Neural cell (in vitro differentiated cells): ENCODE measurements around the gene ARTN. TPM values are rescaled to one million over a fixed set of nuclear protein-coding genes. Genes with fewer than 3 reads are reported as not detected.

ENCODE experiments used
- H2AFZ ChIP-seq: fragments of 200-600, 300-800 bp; sonication (generic), shearing (Covaris generic); 2 replicates; pipeline ENCODE4 v1.6.0; 2014; ENCODE audit warnings: low read depth, mild to moderate bottlenecking, antibody characterized with exemption, low read length, moderate library complexity
- H3F3A ChIP-seq: fragments of 200-600 bp; shearing (Covaris generic); 2 replicates; pipeline ENCODE4 v1.6.1; 2016; ENCODE audit warnings: mild to moderate bottlenecking, moderate library complexity, mixed read lengths, antibody characterized with exemption, low read length; ENCODE audit not compliant: insufficient read depth, poor library complexity, severe bottlenecking
- H3K27ac ChIP-seq: fragments of 200-600, 300-800 bp; sonication (generic), shearing (Covaris generic); 2 replicates; pipeline ENCODE4 v1.5.1; 2014; ENCODE audit warnings: mild to moderate bottlenecking, low read length, moderate library complexity
- H3K27me3 ChIP-seq: fragments of 300-800, 200-600 bp; sonication (generic), shearing (Covaris generic); 2 replicates; pipeline ENCODE4 v1.6.0; 2014; ENCODE audit warnings: mild to moderate bottlenecking, low read depth, low read length, moderate library complexity; ENCODE audit not compliant: insufficient read depth
- H3K36me3 ChIP-seq: fragments of 300-800, 200-600 bp; sonication (generic), shearing (Covaris generic); 2 replicates; pipeline ENCODE4 v1.5.1; 2014; ENCODE audit warnings: mild to moderate bottlenecking, antibody characterized with exemption, low read length, moderate library complexity; ENCODE audit not compliant: insufficient read depth
- H3K4me2 ChIP-seq: fragments of 300-800, 200-600 bp; sonication (generic), shearing (Covaris generic); 2 replicates; pipeline ENCODE4 v1.6.0; 2014; ENCODE audit warnings: mild to moderate bottlenecking, low read length
- H3K4me3 ChIP-seq: fragments of 300-800, 200-600 bp; sonication (generic), shearing (Covaris generic); 2 replicates; pipeline ENCODE4 v1.5.1; 2014; ENCODE audit warnings: mild to moderate bottlenecking, low read length, moderate library complexity
- H3K79me2 ChIP-seq: fragments of 200-600 bp; shearing (Covaris generic); replicated peaks from 2 replicates; pipeline ENCODE4 v1.6.0; 2014; ENCODE audit warnings: mild to moderate bottlenecking, low read length, moderate library complexity; ENCODE audit not compliant: insufficient read depth
- H3K9ac ChIP-seq: fragments of 300-800, 200-600 bp; sonication (generic), shearing (Covaris generic); 2 replicates; pipeline ENCODE4 v1.6.1; 2016; ENCODE audit warnings: mild to moderate bottlenecking, low read length, mixed read lengths
- H3K9me2 ChIP-seq: fragments of 200-600 bp; shearing (Covaris generic); 2 replicates; pipeline ENCODE4 v1.6.1; 2016; ENCODE audit warnings: mild to moderate bottlenecking, low read length, mixed read lengths; ENCODE audit not compliant: insufficient read depth
- H3K9me3 ChIP-seq: fragments of 200-600, 300-800 bp; sonication (generic), shearing (Covaris generic); 2 replicates; pipeline ENCODE4 v1.6.1; 2016; ENCODE audit warnings: mild to moderate bottlenecking, mixed run types, low read length, moderate library complexity, mixed read lengths
- H4K20me1 ChIP-seq: fragments of 200-600 bp; shearing (Covaris generic); 2 replicates; pipeline ENCODE4 v1.6.1; 2016; ENCODE audit warnings: mild to moderate bottlenecking, mixed run types; ENCODE audit not compliant: insufficient read depth
- EP300 ChIP-seq: fragments of 450-650 bp; conservative IDR thresholded peaks from 2 replicates; pipeline ENCODE4 v1.6.1; 2014; ENCODE audit warnings: antibody characterized with exemption, mild to moderate bottlenecking, moderate library complexity; ENCODE audit not compliant: poor library complexity, severe bottlenecking
- EZH2 ChIP-seq: fragments of 200-600, 300-800 bp; shearing (Covaris generic), sonication (generic); IDR thresholded peaks from 2 replicates; pipeline ENCODE4 v1.6.1; 2014; ENCODE audit warnings: antibody characterized with exemption, low read length, borderline replicate concordance, mild to moderate bottlenecking; ENCODE audit not compliant: insufficient read depth, poor library complexity, severe bottlenecking
- MXI1 ChIP-seq: fragments of 450-650 bp; conservative IDR thresholded peaks from 2 replicates; pipeline ENCODE4 v1.6.1; 2014; ENCODE audit warnings: antibody characterized with exemption, mild to moderate bottlenecking; ENCODE audit not compliant: poor library complexity, severe bottlenecking
- POLR2AphosphoS5 ChIP-seq: IDR thresholded peaks from 2 replicates; pipeline ENCODE4 v1.6.1; 2012
- RAD21 ChIP-seq: fragments of 450-650 bp; conservative IDR thresholded peaks from 2 replicates; pipeline ENCODE4 v1.6.1; 2014; ENCODE audit warnings: antibody characterized with exemption, mild to moderate bottlenecking, moderate library complexity
- SMC3 ChIP-seq: fragments of 450-650 bp; conservative IDR thresholded peaks from 2 replicates; pipeline ENCODE4 v1.6.1; 2014; ENCODE audit warnings: antibody characterized with exemption, mild to moderate bottlenecking, moderate library complexity; ENCODE audit not compliant: poor library complexity
- TAF1 ChIP-seq: IDR thresholded peaks from 2 replicates; pipeline ENCODE4 v1.6.1; 2012; ENCODE audit warnings: low read depth
- polyA plus RNA-seq: library from polyadenylated mRNA; depleted of rRNA; stranded (reverse); fragments of >200 nt; gene quantifications from 2 replicates; pipeline ENCODE4 v1.2.3, GENCODE V29; 2014
- TF ChIP-seq, protein P1 (sequence below): fragments of 450-650 bp; IDR thresholded peaks from 2 replicates; pipeline ENCODE4 v1.5.1; 2014; ENCODE audit warnings: antibody characterized with exemption, mild to moderate bottlenecking, moderate library complexity; ENCODE audit not compliant: poor library complexity, severe bottlenecking
- TF ChIP-seq, protein P2 (sequence below): IDR thresholded peaks from 2 replicates; pipeline ENCODE4 v1.6.1; 2012; ENCODE audit warnings: borderline replicate concordance

Gene ARTN
- polyA plus RNA-seq, 1 donor from 2014 or later = 1.4 TPM

GRCh38 chr1:43957407-43958040 lies 23.9 kb downstream of the ARTN start:
- TF ChIP-seq, protein P1, sequence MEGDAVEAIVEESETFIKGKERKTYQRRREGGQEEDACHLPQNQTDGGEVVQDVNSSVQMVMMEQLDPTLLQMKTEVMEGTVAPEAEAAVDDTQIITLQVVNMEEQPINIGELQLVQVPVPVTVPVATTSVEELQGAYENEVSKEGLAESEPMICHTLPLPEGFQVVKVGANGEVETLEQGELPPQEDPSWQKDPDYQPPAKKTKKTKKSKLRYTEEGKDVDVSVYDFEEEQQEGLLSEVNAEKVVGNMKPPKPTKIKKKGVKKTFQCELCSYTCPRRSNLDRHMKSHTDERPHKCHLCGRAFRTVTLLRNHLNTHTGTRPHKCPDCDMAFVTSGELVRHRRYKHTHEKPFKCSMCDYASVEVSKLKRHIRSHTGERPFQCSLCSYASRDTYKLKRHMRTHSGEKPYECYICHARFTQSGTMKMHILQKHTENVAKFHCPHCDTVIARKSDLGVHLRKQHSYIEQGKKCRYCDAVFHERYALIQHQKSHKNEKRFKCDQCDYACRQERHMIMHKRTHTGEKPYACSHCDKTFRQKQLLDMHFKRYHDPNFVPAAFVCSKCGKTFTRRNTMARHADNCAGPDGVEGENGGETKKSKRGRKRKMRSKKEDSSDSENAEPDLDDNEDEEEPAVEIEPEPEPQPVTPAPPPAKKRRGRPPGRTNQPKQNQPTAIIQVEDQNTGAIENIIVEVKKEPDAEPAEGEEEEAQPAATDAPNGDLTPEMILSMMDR = no peak
- TF ChIP-seq, protein P2, sequence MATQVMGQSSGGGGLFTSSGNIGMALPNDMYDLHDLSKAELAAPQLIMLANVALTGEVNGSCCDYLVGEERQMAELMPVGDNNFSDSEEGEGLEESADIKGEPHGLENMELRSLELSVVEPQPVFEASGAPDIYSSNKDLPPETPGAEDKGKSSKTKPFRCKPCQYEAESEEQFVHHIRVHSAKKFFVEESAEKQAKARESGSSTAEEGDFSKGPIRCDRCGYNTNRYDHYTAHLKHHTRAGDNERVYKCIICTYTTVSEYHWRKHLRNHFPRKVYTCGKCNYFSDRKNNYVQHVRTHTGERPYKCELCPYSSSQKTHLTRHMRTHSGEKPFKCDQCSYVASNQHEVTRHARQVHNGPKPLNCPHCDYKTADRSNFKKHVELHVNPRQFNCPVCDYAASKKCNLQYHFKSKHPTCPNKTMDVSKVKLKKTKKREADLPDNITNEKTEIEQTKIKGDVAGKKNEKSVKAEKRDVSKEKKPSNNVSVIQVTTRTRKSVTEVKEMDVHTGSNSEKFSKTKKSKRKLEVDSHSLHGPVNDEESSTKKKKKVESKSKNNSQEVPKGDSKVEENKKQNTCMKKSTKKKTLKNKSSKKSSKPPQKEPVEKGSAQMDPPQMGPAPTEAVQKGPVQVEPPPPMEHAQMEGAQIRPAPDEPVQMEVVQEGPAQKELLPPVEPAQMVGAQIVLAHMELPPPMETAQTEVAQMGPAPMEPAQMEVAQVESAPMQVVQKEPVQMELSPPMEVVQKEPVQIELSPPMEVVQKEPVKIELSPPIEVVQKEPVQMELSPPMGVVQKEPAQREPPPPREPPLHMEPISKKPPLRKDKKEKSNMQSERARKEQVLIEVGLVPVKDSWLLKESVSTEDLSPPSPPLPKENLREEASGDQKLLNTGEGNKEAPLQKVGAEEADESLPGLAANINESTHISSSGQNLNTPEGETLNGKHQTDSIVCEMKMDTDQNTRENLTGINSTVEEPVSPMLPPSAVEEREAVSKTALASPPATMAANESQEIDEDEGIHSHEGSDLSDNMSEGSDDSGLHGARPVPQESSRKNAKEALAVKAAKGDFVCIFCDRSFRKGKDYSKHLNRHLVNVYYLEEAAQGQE = no peak
- TF ChIP-seq POLR2AphosphoS5 = no peak
- TF ChIP-seq TAF1 = no peak
- no peak for TF ChIP-seq MXI1
- TF ChIP-seq EZH2 = no peak
- TF ChIP-seq EP300 = no peak
- no peak for TF ChIP-seq SMC3
- TF ChIP-seq RAD21 = no peak
- Histone ChIP-seq H3K9ac (no peak overlapping the region), H3K27ac (no peak overlapping the region), H2AFZ (no peak overlapping the region), H4K20me1 (no peaks in the 10 kb centered on the region), H3F3A (no peaks in the 10 kb centered on the region), H3K9me3 (no peaks in the 10 kb centered on the region), H3K9me2 (no peaks in the 10 kb centered on the region), H3K36me3 (peaks cover 17% of the 10 kb centered on the region), H3K4me2 (no peak overlapping the region), H3K4me3 (no peak overlapping the region), H3K79me2 (peaks cover 25% of the 10 kb centered on the region), H3K27me3 (no peaks in the 10 kb centered on the region)

DNA sequence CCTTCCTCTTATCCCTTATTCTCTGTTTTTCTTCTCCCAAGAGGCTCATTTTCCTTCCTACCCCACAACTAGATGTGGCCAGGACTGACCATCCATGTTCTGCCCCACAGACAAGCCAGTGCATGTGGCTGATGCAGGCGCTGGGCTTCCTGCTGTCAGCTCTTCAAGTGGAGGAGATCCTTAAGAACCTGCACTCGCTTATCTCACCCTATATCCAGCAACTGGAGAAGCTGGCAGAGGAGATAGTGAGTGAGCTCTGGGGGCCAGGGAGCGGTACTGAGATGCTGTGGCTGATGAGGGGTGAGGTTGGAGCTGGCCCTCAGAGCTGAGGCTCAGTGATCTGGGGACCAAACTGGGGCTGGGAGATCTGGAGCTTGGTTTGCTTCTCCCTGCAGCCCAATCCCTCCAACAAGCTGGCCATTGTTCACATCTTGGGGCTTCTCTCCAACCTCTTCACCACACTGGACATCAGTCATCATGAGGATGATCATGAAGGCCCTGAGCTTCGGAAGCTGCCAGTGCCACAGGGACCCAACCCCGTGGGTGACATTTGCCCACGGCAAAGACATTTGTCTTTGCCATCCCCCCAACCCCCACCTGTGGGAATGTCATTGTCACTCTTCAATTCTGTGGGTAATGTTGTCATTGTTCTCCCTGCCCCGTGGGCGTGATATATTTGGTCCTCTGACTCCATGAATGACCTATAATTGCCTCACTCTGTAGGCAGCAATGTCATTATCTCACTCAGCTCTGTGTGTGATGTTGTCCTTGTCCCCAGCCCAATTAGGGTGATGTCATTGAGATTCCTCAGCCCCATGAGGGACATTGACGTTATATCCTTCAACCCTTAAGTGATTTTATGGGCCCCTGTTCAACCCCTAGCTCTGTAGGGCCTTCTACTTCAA lies 25.0 kb downstream of the ARTN start:
- no peak overlapping the region for H3K27ac ChIP-seq
- no peaks in the 10 kb centered on the region for H3K9me2 ChIP-seq
- peaks cover 23% of the 10 kb centered on the region for H3K79me2 ChIP-seq
- no peak overlapping the region for H2AFZ ChIP-seq
- TF ChIP-seq, protein P1 = no peak
- TF ChIP-seq TAF1 (no peak), EP300 (no peak), POLR2AphosphoS5 (no peak), SMC3 (no peak), EZH2 (no peak), MXI1 (no peak)
- TF ChIP-seq, protein P2 = no peak
- peaks cover 26% of the 10 kb centered on the region for H3K36me3 ChIP-seq
- no peaks in the 10 kb centered on the region for H3F3A ChIP-seq
- H3K4me2 ChIP-seq = no peak overlapping the region
- H3K27me3 ChIP-seq = no peaks in the 10 kb centered on the region
- H3K4me3 ChIP-seq = no peak overlapping the region
- no peak overlapping the region for H3K9ac ChIP-seq
- H3K9me3 ChIP-seq = no peaks in the 10 kb centered on the region
- H4K20me1 ChIP-seq = no peaks in the 10 kb centered on the region
